Stimulated activated naive CD8-positive, alpha-beta T cell treated with anti-CD3 and anti-CD28 coated beads, Interleukin-15, Interleukin-2, amounts not matched to agents 100 ng/mL and 50 ng/mL, for 24 hours (primary cell): ENCODE results near the gene ATP5ME.
"Not testable (repeated sequence)": the region's sequence is repeated elsewhere in the genome, so short reads cannot be mapped to it uniquely, and the experiment has no call there.

Experiments
- H3K27ac Mint-ChIP-seq: one replicate; pipeline ENCODE4 v1.8.0; 2021; ENCODE audit warnings: mild to moderate bottlenecking, mixed read lengths
- H3K27me3 Mint-ChIP-seq: one replicate; pipeline ENCODE4 v1.8.0; 2021; ENCODE audit warnings: mixed read lengths
- H3K36me3 Mint-ChIP-seq: one replicate; pipeline ENCODE4 v1.8.0; 2021; ENCODE audit warnings: low read depth, mixed read lengths
- H3K4me1 Mint-ChIP-seq: one replicate; pipeline ENCODE4 v1.8.0; 2021; ENCODE audit warnings: low read depth, mixed read lengths
- H3K4me3 Mint-ChIP-seq: one replicate; pipeline ENCODE4 v1.8.0; 2021; ENCODE audit warnings: mild to moderate bottlenecking, mixed read lengths
- H3K9me3 Mint-ChIP-seq: one replicate; pipeline ENCODE4 v1.8.0; 2021; ENCODE audit warnings: mixed read lengths

The ATP5ME gene

DNA sequence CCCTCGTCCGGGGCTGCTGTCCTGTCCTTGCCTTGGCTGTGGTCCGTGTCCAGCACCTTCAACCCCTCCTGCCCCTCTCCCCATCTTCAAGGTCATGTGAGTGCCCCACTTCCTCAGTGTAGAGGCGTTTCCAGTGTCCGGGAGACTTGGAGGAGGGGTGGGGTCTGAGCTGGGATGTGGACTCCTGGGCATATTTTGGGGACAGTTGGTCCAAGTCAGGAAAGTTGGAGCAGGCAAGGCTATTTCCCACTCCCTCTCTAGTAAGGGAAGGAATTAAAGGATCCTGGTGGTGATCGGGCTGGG is 34.5 kb upstream of the ATP5ME start:
- Mint-ChIP-seq H3K27me3 (no peaks in the 10 kb centered on the region), H3K27ac (no peak overlapping the region), H3K36me3 (peaks cover 5% of the 10 kb centered on the region), H3K9me3 (no peaks in the 10 kb centered on the region), H3K4me1 (peaks cover 25% of the 10 kb centered on the region), H3K4me3 (no peak overlapping the region)

DNA sequence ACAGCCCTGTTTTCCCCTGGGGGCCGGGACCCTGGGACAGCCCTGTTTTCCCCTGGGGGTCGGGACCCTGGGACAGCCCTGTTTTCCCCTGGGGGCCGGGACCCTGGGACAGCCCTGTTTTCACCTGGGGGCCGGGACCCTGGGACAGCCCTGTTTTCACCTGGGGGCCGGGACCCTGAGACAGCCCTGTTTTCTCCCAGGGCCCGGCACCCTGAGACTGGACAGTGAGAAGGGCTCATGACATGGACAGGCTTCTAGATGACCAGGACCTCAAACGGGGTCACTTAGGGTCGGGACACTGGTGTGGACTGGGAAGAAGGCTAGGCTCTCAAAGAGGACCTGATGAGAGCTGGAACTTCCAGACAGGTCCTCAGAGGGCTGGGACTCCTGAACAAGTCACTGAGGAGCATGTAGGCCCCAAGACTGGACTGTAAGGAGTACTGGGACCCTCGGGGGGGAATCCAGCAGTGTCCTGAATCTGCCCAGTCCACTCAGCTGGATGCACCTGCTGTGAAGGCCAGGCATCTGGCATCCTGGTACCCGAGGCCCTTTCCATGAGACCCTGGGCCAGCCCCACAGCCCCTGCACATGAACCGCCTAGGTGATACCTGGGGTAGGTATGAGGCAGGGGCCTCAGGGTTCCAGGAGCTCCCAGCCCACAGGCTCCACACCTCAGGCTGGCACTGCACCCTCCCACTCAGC is 34.0 kb upstream of the ATP5ME start:
- Mint-ChIP-seq H3K27ac (no peak overlapping the region), H3K27me3 (no peaks in the 10 kb centered on the region), H3K4me3 (peak overlapping the region; percentile 26), H3K36me3 (peaks cover 5% of the 10 kb centered on the region), H3K9me3 (no peaks in the 10 kb centered on the region), H3K4me1 (peaks cover 25% of the 10 kb centered on the region)

DNA sequence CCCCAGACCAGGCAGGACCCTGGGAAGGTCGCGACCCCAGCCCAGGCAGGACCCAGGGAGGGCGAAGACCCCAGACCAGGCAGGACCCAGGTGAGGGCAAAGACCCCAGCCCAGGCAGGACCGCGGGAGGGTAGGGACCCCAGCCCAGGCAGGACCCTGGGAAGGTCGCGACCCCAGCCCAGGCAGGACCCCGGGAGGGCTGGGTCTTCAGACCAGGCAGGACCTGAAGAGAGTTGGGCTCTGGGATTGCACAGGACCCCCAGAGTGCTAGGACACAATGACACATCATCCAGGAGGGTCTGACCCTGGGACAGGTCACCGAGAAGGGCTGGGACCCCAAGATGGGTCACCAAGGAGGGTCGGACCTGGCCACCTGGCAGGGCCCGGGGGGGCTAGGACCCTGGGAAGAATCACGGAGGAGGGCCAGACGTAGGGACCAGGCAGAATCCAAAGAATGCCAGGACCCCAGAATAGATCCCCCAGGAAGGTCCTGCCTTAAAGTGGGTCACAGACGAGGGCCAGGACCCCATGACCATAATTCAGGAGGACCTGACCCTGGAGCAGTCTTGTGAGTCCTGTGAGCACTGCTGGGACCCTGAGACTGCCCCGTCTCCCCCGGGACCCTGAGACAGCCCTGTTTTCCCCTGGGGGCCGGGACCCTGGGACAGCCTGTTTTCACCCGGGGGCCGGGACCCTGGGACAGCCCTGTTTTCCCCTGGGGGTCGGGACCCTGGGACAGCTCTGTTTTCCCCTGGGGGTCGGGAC is 32.9 kb upstream of the ATP5ME start:
- Mint-ChIP-seq H3K4me1 (peaks cover 25% of the 10 kb centered on the region), H3K4me3 (peak overlapping the region; percentile 7), H3K36me3 (peaks cover 5% of the 10 kb centered on the region), H3K27ac (no peak overlapping the region), H3K27me3 (no peaks in the 10 kb centered on the region), H3K9me3 (no peaks in the 10 kb centered on the region)

DNA sequence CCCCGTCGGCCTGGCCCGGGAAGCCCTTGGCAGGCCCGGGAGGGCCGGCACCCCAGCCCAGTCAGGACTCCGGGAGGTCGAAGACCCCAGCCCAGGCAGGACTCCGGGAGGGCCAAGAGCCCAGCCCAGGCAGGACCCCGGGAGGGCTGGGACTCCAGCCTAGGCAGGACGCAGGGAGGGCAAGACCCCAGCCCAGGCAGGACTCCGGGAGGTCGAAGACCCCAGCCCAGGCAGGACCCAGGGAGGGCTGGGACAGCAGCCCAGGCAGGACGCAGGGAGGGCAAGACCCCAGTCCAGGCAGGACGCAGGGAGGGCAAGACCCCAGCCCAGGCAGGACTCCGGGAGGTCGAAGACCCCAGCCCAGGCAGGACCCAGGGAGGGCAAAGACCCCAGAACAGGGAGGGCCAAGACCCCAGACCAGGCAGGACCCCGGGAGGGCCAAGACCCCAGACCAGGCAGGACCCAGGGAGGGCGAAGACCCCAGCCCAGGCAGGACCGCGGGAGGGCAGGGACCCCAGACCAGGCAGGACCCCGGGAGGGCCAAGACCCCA is 32.1 kb upstream of the ATP5ME start:
- not testable (repeated sequence) for H3K36me3 Mint-ChIP-seq, H3K27ac Mint-ChIP-seq, H3K9me3 Mint-ChIP-seq, H3K27me3 Mint-ChIP-seq
- Mint-ChIP-seq H3K4me3 (peak overlapping the region; percentile 39), H3K4me1 (peaks cover 25% of the 10 kb centered on the region)

DNA sequence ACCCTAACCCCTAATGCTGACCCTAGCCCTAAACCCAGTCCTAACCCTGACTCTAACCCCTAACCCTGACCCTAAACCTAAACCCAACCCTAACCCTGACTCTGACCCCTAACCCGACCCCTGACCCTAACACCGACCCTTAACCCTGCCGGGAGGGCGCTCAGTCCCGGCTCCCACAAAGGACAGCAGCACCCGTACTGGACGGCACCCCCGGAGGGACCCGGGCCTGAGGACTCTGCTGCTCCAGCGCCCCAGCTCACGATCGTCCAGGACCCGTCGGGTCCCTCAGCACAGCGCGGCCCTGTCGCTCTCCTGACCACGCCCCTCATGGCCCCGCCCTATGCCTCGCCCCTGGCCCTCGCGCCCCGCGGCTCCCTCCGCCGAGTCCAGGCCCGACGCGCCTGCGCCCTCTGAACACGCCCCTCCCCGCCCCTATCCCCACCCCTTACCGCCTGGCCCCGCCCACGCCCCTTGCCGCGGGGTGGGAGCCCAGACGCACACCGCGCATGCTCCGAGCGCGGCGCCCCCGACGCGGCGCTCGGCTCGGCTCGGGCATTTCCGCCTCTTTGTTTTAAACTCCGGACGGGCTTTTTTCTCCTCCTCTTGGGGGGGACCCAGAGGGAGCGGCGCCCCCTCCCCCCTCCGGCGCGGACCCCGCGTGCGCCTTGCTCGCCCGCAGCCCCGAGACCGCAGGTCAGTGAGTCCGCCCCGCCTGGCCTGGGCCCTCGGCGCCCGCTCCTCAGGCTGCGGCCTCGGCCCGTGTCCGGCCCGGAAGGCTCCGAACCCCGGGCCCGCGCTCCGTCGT is 31.4 kb upstream of the ATP5ME start, which contains the start of gene PCGF3:
Gene PCGF3 (plus strand): TSS at position 555 of the 805 bp plus-strand sequence. CDS start 27,849 bp downstream, outside the sequence.
- Mint-ChIP-seq H3K9me3 (no peaks in the 10 kb centered on the region), H3K4me1 (peaks cover 22% of the 10 kb centered on the region), H3K4me3 (peak within 1 kb of the TSS; percentile 63), H3K27me3 (no peaks in the 10 kb centered on the region), H3K27ac (peak within 1 kb of the TSS; percentile 11), H3K36me3 (peaks cover 3% of the 10 kb centered on the region)

DNA sequence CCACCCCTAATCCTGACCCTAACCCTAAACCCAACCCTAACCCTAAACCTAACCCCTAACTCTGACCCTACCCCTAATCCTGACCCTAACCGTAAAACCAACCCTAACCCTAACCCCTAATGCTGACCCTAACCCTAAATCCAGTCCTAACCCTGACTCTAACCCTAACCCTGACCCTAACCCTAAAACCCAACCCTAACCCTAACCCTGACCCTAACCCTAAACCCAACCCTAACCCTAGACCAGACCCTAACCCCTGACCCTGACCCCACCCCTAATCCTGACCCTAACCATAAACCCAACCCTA is 30.8 kb upstream of the ATP5ME start:
- peaks cover 24% of the 10 kb centered on the region for H3K4me1 Mint-ChIP-seq
- no peaks in the 10 kb centered on the region for H3K36me3 Mint-ChIP-seq
- no peak overlapping the region for H3K4me3 Mint-ChIP-seq
- H3K9me3 Mint-ChIP-seq, result no peaks in the 10 kb centered on the region
- no peaks in the 10 kb centered on the region for H3K27me3 Mint-ChIP-seq
- no peak overlapping the region for H3K27ac Mint-ChIP-seq

DNA sequence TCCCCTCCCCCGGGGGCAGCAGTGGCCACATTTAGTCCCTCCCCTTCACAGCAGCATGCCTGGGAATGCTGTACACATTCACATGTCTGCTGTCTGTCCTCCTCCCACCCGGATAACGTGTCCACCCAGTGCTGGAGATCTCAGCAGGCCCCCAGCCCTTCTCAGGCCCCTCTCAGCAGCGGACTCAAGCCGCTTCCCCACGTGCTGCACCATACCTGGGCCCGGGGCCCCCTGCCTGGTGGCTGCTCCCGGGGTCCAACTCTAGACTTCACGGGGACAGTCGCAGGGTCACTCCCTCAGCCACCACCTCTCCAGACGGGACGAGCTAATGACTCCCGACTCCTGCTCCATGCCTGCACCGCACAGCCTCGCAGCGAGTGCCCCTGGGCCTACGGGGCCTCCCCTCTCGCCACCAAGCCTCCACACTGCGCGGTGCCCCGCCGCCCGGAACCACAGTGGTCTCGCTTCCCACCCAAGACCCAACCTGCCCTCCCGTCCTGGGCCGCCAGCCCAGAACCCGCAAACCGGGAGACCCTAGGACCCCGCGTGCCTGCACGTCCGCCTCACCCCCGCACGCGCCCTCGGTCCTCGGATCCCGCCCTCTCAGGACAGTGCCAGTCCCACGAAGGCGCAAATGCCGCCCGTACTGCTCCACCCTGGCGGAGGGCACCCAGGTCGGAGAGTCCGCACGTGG is 30.3 kb upstream of the ATP5ME start:
- no peaks in the 10 kb centered on the region for H3K36me3 Mint-ChIP-seq
- H3K4me3 Mint-ChIP-seq, result no peak overlapping the region
- H3K4me1 Mint-ChIP-seq, result peaks cover 24% of the 10 kb centered on the region
- H3K27ac Mint-ChIP-seq, result no peak overlapping the region
- H3K27me3 Mint-ChIP-seq, result no peaks in the 10 kb centered on the region
- H3K9me3 Mint-ChIP-seq, result no peaks in the 10 kb centered on the region

DNA sequence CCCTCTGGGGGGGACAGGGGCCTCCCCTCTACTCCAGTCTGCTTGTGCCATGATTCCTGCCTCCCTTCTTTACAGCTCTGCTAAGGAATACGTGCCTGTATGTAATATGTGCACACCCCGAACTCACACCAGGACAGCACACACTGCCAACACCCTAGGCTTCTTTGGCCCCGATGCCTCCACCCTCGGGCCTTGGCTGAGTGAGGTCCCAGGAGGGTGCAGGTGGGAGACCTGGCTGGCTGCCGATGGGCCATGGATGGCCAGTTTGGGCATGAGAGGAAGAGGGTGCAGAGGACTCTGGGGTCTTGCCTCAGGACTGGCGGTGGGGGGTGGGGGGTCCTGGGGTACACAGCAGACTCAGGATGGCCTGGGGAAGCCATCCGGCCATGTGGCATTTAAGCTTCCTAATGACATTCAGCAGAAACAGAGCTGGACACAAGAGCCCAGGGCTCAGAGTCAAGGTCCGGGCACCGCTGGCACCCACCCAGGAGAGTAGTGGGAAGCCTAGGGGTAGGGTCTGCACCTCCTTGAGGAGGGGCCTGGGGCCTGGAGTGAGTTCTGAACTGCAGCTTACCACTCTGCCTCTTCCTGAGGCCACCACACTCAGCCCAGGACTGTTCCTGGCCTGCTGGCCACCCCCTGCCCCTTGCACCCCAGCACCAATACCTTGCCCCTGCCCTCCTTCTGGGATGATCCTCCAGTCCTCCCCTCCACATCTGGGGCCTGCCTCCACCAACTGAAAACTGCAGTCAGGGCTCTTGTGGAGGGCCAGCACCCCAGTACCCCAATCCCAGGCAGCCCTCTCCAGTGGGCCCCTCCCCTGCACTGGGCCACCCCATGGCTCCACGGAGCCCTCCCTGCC is 29.5 kb upstream of the ATP5ME start:
- no peak overlapping the region for H3K4me3 Mint-ChIP-seq
- no peaks in the 10 kb centered on the region for H3K27me3 Mint-ChIP-seq
- H3K9me3 Mint-ChIP-seq, result no peaks in the 10 kb centered on the region
- no peak overlapping the region for H3K27ac Mint-ChIP-seq
- no peaks in the 10 kb centered on the region for H3K36me3 Mint-ChIP-seq
- peaks cover 24% of the 10 kb centered on the region for H3K4me1 Mint-ChIP-seq

DNA sequence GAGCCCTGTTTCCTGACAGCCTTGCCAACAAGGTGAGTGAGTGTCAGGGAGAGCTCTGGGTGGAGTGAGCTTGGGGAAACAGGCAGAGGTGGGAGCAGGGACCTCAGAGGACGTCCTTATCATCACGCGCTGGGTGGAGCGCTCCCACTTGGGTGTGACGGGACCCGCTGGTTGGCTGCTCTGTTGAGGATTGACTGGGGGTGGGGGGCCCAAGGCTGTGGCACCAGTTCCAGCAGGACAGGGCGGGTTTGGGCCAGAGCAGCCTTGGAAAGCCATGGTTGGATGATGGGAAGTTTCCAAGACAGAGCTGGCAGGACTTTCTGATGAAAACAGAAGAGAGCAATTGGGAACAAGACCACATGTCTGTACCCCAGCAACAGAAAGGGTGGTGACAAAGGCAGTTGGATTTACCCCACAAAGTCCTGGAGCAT is 28.6 kb upstream of the ATP5ME start:
- Mint-ChIP-seq H3K9me3 (no peaks in the 10 kb centered on the region), H3K4me1 (peaks cover 23% of the 10 kb centered on the region), H3K36me3 (no peaks in the 10 kb centered on the region), H3K4me3 (no peak overlapping the region), H3K27me3 (no peaks in the 10 kb centered on the region), H3K27ac (no peak overlapping the region)

DNA sequence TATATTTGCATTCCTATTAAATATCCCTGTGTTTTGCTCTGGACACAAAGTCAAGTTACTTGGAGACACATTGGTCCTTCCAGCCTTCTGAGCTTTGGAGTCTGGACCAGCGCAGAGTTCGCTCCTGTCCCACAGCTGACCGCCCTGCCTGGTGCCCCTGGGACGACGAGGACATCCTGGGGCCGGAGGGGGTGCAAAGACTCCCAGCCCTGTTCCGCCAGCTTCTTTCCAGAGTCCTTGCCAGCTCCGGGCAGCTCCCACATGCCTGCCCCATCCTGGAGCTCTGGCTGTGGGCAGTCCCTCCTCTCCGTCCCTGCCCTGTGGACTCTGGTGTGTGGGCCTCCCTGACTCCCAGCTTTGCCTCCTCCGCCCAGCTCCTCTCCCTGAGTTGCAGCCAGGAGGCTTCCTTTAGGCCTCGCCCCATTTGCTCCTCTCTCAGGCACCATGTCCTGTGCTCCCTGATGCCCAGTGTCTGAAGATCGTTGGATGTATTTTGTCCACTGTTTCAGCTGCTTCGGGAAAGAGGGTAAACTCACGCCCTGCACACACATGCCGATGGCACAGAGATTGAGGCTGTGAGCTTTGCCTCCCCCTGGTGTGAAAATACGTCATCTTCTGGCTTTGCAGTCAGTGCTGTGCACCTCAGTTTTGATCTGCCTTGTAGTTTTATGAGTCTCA is 26.6 kb upstream of the ATP5ME start:
- H3K36me3 Mint-ChIP-seq, result no peaks in the 10 kb centered on the region
- no peak overlapping the region for H3K4me3 Mint-ChIP-seq
- peaks cover 3% of the 10 kb centered on the region for H3K27me3 Mint-ChIP-seq
- H3K9me3 Mint-ChIP-seq, result no peaks in the 10 kb centered on the region
- H3K4me1 Mint-ChIP-seq, result peaks cover 23% of the 10 kb centered on the region
- H3K27ac Mint-ChIP-seq, result no peak overlapping the region

DNA sequence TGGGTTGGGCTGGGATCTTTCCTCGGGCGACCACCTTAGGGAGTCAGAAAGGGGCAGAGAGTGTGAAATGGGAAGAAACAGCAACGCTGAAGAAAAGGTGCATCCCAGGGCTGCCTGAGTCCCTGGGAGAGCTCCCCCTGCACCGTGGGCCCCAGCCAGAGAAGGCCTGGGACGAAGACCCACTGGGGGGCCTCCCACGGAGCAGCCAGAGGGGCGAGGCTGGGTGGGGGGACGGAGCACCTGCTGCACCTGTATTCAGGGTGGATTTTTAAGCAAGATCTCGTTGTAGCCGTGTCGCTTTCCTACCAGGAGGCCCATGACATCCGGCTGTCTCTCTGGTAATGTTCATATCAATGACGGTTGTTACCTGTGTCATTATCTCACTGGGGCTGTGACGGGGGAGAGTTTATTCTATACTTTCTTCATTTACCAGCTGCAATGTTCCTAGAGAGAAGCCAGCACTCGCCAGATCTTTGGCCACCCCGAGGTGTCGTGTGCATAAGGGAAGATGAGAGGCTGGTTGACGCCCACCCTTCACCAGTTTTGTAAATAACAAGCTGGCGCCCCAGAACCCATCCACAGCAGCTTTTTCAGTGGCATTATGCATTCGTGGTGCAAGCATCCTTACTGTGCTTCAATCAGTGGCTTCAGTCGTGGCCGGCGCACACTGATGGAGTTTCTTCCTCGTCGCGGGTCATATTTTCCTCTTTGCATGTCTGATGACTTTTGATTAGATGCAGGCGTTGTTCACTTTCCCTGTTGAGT is 25.9 kb upstream of the ATP5ME start:
- H3K9me3 Mint-ChIP-seq, result no peaks in the 10 kb centered on the region
- H3K27ac Mint-ChIP-seq, result no peak overlapping the region
- H3K36me3 Mint-ChIP-seq, result no peaks in the 10 kb centered on the region
- H3K4me1 Mint-ChIP-seq, result peaks cover 19% of the 10 kb centered on the region
- H3K4me3 Mint-ChIP-seq, result no peak overlapping the region
- peaks cover 3% of the 10 kb centered on the region for H3K27me3 Mint-ChIP-seq

DNA sequence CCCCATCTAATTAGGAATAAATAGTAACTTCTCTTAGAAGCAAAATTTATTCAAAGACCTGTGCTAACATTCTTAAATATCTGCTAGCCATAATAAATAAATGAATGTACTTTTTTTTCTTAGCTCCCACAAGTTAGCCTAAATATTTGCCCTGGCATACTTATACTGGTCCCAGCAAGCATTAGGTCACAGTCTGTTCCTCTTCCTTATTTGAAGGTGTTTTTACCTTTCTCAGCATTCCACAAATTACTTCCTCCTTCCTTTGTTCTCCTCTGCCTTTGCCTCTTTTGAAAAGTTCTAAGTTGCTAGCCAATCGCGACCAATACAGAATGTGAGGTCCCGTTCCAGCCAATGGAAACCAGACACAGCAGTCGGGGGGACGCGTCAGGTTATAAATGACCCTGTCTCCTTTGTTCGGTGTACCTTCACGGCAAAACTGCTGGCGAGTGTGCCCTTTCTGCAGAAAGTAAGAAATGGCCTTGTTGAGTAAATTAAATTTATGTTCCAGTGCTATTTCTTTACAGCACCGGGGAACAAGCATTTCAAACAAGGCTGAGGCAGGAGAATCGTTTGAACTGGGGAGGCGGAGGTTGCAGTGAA is 20.4 kb upstream of the ATP5ME start:
- not testable (repeated sequence) for H3K36me3 Mint-ChIP-seq, H3K4me1 Mint-ChIP-seq, H3K9me3 Mint-ChIP-seq, H3K4me3 Mint-ChIP-seq, H3K27me3 Mint-ChIP-seq, H3K27ac Mint-ChIP-seq
